Muscle of arm (tissue), 12 donors: Measurements from ENCODE around the gene PPOX. TPM values are rescaled to one million over a fixed set of nuclear protein-coding genes. Genes with fewer than 3 reads are reported as not detected.
A peak's percentile ranks its signal among the peaks of the same experiment; 100 is the strongest.

Experiments used
- DNase-seq: peaks from one replicate; pipeline ENCODE4 v3.0.0-alpha.2; 2013
- polyA plus RNA-seq, 12 donors: library from polyadenylated mRNA; unstranded; fragments of 120-200 nt; gene quantifications; one replicate each; pipeline ENCODE4 v1.2.1, GENCODE V29; 2013; ENCODE audit not compliant: insufficient read length in 12 of 12

The PPOX gene
- polyA plus RNA-seq, 12 donors: 14.1 to 38.7 (median 23.6) TPM; not detected in 1

DNA sequence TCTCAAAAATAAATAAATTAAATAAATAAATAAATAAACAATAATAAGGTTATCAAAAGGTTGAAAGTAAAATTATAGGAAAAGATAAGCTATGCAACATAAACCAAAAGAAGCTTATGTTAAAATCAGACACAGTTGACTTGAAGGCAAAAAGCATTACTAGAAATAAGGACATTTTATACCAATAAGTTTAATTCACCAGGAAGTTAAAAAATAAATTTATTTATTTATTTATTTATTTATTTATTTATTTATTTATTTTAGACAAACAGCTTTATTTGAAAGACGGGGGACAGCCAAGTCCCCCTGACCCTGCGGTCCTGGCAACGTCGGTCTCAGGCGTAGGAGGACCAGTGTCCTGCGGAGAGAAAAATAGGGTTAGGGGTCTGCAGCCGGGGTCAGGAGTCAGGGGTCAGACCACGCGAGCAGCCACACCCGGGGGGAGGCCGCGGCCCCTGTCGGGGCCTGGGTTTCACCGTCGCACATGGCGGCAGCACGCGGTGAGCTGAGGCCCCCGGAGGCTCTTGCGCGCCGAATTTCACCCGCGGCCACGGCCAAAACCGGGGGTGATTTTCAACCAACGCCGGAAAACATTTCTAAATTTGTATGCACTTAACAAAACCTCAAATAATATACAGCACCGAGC, 25.3 kb upstream of the PPOX start:
- no peak for DNase-seq

DNA sequence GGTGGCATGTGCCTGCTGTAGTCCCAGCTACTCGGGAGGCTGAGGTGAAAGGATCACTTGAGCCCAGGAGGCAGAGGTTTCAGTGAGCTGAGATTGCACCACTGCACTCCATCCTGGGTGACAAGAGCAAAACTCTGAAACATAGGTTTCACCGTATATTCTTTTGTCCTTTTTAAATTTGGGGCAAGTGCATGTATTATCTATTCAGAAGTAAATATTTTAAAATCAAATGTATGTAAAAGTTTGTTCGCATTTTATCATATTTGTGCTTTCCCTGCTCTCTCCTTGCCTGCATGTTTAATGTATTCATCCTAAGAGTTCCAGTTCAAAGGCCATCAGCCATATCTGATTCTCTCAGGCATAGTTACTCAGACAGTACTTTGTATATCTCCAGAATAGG, 20.4 kb upstream of the PPOX start:
- no peak for DNase-seq

DNA sequence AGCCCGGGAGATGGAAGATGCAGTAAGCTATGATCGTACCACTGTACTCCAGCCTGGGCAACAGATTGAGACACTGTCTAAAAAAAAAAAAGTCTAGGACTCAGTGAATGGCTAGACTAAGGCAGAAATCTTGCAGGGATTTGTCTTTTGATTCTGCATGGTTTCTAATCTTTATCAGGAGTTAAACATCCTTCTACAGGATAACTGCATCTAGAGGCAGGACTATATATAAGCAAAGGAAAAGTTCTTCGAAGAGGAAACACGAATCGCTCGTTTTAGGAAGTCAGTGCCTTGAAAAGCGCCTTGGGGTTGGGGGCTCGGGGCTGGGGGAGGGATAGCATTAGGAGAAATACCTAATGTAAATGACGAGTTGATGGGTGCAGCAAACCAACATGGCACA, 13.1 kb upstream of the PPOX start:
- no peak for DNase-seq

DNA sequence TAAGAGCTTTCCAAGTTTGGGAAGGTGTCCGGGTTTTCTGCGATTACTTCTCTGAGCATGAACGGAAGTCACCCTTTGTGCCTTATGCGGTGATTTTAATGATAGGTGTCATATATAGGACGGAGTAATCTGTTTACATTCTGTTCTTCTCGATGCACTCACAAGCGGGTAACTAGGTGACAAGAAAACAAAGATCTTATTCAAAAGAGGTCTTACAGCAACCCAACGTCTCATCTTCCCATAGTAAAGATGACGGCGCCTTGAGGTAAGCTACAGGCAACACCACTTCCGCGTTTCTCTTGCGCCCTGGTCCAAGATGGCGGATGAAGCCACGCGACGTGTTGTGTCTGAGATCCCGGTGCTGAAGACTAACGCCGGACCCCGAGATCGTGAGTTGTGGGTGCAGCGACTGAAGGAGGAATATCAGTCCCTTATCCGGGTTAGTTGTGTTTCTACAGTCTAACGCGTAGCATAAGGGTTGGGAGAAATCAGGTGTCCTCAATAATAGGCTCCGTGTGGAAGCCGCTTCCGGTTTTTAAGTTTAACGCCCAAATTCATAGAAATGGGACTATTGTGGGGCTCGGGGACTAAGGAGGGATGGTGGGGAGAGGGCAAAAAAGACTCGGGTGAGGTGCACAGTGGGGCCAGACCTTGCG, 12.4 kb upstream of the PPOX start, which contains the start of gene UFC1:
Gene UFC1 (plus strand): TSS at position 297 of the 656 bp plus-strand sequence. CDS start 20 bp downstream, at position 317.
- DNase-seq: peak; percentile 92

DNA sequence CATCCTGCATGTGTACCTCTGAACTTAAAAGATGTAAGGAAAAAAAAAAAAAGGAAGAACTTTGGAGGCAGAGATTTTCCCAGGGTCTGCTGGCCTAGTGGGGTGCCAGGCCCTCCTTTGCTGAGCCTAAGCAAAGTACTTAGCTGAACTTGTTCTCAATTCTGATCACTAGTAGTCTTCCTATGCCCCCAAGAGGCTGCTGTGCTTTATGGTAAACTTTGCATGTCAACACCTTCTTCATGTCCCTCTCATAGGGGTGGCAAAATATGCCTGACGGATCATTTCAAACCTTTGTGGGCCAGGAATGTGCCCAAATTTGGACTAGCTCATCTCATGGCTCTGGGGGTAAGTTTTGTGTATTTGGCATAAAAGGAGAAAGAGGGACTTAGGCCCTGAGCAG, 8.4 kb upstream of the PPOX start:
- no peak for DNase-seq

DNA sequence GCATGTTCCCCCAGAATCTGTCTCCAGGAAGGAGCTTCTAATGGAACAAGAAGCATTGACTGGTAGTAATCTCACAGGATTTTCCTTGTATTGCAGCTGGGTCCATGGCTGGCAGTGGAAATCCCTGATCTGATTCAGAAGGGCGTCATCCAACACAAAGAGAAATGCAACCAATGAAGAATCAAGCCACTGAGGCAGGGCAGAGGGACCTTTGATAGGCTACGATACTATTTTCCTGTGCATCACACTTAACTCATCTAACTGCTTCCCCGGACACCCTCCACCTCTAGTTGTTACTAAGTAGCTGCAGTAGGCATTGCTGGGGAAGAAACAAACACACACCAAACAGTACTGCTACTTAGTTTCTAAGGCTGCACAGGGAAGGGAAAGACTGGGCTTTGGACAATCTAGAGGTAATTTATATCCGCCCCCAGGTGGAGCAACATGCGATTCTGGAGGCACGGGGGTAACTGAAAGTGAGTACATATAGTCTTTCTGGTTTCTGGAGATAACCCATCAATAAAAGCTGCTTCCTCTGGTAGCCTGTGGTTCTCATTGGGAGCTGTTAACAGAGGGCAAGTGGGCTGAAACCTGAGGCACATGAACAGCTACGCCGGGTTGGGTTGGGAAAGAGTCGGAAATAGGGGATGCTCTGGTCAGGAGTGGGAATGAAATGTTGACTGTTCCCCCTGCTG, 7.8 kb upstream of the PPOX start:
- DNase-seq: no peak

DNA sequence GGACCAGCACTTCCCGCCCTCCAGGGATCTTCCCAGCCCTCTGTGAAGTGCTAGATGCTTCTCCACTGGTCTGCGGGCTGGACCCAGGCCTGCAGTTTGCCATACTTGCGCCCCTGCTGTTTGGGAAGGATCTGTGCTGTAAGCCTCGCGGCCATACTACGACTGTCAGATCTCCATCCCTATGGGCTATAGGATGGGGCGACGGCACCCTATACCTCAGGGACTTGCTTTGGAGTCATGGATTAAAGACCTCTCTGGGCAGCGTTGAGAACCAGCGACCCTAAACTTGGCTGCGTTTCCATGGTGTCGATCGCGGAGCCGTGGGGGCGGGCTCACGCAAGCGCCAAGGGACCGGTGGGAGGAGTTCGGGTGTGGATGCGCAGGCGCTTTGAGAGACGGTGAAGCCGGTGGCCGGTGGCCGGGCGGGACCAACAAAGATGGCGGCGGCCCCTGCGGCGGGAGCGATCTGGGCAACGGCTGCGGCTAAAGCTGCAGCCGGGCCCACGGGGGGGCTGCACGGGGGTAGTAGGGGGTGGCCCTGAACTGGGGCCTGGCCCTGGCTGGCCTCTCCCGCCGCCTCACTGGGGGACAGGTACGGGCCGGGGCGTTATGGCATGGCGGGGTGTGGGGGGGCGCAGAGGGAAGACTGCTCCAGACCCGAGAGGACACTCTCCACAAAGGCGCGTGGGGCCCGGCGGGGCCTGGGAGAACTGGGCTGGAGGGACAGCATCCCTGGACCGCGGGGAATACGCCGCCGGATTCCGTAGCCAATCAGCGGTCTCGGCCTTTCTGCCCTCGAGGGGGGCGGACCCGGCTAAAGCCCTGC, 6.9 kb upstream of the PPOX start, which contains the start of gene USP21:
Gene USP21 (plus strand): TSS at position 414 of the 826 bp plus-strand sequence. CDS start 1,141 bp downstream, outside the sequence.
- DNase-seq: peak; percentile 96

DNA sequence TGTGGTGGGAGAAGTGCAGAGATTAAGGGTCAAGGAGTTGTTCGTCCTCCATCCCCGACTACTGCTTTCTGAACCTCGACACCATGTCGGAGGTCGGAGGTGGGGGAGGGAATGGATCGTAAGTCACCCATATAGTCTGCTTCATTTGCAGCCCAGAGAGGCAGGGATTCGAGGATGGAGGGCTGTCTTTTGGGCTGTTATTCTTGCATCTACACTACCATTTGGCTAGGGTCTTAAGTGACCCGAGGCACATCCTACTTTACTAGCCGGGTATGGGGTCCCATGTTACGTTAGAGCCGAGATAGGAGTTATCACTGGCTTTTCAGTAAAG, 6.3 kb upstream of the PPOX start:
- no peak for DNase-seq

DNA sequence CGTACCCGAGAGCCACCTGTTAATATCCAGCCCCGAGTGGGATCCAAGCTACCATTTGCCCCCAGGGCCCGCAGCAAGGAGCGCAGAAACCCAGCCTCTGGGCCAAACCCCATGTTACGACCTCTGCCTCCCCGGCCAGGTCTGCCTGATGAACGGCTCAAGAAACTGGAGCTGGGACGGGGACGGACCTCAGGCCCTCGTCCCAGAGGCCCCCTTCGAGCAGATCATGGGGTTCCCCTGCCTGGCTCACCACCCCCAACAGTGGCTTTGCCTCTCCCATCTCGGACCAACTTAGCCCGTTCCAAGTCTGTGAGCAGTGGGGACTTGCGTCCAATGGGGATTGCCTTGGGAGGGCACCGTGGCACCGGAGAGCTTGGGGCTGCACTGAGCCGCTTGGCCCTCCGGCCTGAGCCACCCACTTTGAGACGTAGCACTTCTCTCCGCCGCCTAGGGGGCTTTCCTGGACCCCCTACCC, 5.5 kb upstream of the PPOX start:
- no peak for DNase-seq

DNA sequence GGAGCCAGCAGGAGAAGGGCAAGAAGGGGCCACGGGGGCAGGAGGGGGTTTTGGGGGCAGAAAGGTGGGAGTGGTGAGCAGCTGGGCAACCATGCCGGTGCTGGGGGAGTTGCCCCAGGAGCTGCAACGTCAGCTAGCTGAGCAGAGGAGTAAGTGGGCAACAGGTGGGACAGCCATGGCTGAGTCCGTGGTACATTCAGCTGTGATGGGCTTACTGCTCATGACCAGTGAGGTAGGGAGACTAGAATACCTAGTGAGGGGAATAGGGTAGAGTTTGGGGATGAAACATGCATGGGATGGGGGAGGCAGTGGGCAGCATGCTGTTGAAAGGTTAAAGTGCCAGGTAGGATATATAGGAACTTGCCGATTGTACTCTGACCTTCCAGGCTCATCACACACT, 4.6 kb upstream of the PPOX start:
- DNase-seq: no peak

DNA sequence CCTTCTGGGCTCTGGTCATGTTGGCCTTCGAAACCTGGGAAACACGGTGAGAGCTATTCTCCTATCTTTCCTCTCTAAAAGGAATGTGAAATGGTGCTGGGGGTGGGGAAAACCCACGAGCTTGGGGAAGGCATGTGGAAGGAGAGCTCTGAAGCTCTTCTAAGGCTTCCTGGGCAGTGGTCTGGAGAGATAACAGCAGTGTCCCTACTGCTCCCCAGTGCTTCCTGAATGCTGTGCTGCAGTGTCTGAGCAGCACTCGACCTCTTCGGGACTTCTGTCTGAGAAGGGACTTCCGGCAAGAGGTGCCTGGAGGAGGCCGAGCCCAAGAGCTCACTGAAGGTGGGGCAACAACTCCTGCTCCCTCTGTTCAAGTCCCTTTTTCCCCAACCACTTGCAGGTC, 4.2 kb upstream of the PPOX start:
- no peak for DNase-seq

DNA sequence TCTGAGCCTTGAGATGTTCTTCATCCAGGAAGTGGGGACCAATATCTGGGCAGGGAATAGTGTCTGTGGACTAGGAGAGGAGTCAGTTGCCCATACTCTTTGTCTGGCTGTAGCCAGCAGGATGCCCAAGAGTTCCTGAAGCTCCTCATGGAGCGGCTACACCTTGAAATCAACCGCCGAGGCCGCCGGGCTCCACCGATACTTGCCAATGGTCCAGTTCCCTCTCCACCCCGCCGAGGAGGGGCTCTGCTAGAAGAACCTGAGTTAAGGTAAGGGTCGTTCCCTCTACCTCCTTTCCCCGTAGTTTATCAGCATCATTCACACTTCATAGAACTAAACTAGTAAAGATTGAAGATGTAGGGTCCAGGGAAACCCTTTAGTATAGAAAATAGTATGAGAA, 3.4 kb upstream of the PPOX start:
- no peak for DNase-seq

DNA sequence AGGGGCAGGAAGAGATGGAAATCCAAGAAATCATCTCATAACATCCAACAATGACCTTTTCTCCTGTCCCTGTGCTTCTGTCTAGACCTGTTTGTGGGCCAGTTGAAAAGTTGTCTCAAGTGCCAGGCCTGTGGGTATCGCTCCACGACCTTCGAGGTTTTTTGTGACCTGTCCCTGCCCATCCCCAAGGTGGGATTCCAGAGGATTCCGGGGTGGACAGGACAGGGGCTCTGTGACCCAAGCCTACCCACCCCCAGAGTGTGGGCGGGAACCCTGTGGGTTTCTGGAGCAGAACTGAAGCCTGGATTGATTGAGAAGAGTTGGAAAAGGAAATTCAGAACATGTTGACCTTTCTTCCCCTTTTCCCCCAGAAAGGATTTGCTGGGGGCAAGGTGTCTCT, 2.4 kb upstream of the PPOX start:
- DNase-seq: no peak

DNA sequence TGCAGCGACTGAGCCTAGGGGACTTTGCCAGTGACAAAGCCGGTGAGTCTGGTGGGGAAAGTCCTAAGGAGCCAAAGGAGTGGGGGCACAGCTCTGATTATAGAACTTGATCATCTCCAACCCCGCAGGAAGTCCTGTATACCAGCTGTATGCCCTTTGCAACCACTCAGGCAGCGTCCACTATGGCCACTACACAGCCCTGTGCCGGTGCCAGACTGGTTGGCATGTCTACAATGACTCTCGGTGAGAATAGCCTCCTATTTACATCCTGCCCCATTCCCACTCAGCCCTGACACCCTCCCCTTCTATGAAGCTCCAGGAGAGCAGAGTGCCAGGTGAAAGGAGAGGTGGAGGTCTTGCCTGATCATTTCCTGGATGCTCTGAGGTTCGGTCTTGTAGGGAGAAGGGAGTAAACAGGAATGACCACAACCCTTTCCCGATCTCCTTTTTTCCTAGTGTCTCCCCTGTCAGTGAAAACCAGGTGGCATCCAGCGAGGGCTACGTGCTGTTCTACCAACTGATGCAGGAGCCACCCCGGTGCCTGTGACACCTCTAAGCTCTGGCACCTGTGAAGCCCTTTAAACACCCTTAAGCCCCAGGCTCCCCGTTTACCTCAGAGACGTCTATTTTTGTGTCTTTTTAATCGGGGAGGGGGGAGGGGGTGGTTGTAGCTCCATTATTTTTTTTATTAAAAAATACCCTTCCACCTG, 1.2 kb upstream of the PPOX start:
- DNase-seq: no peak

DNA sequence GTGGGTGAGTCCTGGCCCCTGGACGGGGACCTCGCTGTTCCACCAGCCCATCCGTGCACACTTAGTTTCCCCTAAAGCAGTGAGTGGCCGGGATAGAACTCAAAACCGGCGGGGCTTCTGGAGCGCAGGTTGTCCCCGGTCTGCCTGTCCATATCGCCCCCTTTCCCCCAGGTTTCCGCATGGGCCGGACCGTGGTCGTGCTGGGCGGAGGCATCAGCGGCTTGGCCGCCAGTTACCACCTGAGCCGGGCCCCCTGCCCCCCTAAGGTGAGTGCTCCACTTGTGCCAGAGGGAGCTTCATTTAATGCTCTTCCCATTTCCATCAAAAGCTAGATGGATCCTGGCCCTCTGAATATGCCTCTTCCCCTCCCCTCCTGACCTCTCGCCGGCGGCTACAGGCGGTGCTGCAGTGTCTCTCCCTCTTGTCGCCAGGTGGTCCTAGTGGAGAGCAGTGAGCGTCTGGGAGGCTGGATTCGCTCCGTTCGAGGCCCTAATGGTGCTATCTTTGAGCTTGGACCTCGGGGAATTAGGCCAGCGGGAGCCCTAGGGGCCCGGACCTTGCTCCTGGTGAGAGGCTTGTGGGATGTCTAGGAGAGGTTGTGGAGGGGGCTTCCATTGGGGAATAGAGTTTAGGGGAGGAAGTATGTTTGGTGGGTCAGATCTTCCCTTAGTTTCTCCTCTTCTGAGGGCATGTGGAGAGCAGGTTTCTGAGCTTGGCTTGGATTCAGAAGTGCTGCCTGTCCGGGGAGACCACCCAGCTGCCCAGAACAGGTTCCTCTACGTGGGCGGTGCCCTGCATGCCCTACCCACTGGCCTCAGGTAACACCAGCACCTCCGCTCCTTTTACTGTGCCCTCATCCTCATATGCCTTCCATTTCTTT, 683 bp downstream of the PPOX start:
- no peak for DNase-seq

DNA sequence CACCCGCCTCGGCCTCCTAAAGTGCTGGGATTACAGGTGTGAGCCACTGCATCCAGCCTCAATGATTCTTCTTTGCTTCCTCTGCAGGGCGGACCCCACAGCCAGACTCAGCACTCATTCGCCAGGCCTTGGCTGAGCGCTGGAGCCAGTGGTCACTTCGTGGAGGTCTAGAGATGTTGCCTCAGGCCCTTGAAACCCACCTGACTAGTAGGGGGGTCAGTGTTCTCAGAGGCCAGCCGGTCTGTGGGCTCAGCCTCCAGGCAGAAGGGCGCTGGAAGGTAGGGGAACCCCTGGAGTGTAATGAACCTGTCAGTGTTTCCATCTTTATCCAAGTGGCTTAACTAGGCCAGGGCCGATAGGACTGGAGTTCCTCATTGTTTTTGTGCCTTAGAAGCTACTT, 2.7 kb downstream of the PPOX start:
- no peak for DNase-seq

DNA sequence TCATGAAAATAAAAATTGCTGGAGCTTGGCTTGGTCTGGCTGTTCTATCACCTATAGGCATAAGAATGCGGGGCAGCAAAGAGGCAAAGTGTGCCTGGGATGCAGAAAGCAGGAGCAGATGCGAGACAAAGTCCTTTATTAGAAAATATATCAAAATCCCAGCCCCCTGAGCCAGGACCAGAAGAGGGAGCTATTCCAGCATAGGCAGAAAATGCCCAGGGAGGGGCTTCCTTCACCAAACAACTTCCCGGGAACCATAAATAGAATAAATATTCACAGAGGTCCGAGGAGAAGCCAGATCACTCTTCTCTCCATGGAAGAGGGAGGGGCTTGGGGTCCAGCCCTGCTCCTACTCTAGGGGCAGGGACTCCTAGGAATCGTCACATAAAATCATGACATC, 5.0 kb downstream of the PPOX start:
- DNase-seq: no peak

DNA sequence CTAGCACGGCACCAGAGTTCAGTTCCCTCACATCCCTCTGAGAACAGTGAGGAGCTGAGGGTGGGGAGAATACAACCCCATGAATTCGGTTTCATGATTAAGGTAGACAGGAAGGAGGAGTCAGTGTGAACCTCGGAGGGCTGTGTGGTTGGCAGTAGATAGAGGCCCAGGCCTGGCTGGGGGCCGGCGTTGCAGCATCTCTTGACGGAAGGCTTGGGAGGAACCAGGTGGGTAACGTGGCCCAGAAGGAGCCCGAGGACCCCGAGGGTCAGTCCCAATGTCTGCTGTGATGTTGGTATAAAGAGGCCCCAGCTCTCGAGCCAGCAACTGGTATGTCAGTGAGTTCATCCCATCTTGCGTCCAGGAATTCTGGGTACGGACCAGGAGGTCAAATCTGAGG, 5.5 kb downstream of the PPOX start:
- no peak for DNase-seq

DNA sequence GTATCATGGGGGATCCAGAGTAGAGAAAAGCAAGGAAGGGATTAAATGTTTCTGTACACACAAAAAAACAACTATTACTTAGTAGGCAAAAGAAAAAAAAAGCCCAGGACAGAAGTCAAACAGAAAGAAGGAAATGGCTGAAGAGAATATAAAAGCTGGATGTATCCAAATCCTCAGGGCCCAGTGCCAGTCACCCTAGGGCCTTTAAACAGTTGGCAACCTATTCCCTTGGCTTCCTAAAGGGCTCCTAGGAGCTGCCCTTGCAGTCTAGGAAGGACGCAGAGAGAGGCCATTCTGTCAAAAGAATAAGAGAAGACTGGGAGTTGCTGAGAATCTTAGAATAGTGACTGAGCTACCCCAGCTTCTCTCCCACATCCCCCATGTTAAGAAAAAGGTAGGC, 6.1 kb downstream of the PPOX start:
- no peak for DNase-seq

DNA sequence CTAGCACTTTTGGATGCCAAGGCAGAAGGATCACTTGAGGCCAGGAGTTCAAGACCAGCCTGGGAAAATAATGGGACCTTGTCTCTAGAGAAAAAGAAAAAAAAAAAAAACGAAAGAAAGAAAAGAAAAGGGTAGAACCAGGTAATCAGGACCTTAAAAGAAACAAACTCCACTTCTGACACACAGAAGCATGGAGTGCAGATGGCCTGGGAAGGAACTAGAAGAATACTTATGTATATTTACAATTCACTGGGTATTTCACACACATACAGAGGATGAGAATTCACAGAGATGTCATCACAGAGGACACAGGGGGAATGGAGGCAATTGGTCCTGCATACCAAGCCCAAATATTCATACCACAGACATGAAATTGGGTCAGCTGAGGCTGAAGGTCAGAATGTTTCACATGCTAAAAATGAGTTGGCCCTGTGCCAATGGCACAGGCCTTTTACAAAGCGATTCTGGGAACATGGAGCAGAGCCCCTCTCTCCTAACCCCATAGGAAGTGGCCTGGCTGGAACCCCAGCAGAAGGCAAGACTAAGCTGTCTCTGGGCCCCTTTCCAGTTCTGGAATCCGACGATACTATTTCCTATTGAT, 6.7 kb downstream of the PPOX start:
- no peak for DNase-seq
